Measurements from ENCODE around the gene CERKL.
A peak's percentile ranks its signal among the peaks of the same experiment; 100 is the strongest.

CERKL gene

DNA sequence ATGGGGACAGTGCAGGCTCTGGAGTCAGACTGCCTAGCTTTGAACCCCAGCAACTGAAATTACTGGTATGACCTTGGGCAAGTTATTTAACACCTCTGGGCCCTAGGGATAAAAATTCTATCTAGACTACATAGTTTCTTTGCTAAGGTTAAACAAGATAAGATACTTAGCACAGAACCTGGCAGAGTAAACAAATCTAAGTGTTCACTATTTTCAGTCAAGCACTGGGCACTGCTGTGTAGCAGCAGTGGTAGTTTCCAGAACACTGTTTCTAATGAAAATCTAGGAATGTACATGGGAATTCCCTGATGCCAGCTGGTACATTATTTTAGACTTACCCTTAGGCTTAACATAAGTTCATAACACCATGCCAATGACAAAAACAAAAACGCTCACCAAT lies 17.2 kb downstream of the CERKL start:
- in situ Hi-C loops (cut with HindIII; ENCODE audit: low pct_unique_long_range_greater_than_20kb, low sequenced_read_pairs), result no loop called here
- TF ChIP-seq JUND (IDR thresholded peaks at IDR 0.05; ENCODE audit: low read depth), result no peak

DNA sequence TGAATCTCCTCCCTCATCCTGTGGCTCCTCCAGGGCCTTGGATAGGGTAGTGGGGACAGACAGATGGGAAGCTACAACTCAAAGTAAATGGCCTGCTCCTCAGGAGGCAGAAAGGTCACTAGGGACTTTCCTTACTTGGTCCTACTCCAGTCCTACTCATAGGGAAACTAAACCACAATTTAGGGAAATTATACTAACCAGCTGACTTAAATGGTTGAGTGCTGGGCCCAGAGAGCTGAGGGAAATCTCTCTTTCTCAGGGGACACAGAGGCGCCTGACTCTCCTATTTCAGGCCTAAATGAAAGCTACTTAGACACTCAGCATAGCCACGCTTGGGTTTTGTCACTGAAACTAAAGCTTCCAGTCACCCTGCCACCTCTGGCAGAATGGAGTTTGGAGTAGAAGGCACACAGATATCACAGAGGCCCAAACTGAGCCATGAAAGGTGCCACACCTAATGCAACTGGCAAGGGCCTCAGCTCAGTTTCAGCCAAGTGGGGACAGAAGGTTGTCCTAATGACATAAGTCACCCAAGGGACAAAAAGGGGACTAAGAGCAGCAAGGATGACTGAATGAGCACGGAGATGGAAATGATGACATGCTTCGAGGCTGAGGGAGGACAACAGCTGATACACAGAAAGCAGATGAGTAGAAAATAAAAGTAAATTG lies 24.0 kb downstream of the CERKL start:
- in situ Hi-C loops (cut with HindIII; ENCODE audit: low pct_unique_long_range_greater_than_20kb, low sequenced_read_pairs), result no loop called here
- DNase-seq (ENCODE audit: low read depth in 1 of 2, low spot score in 1 of 2), result no peak
- TF ChIP-seq JUND (IDR thresholded peaks at IDR 0.05; ENCODE audit: low read depth), result no peak

More for the DNA sequence above, 17.2 kb downstream of the CERKL start:
- DNase-seq (ENCODE audit: low read depth in 1 of 2, low spot score in 1 of 2), result no peak

DNA sequence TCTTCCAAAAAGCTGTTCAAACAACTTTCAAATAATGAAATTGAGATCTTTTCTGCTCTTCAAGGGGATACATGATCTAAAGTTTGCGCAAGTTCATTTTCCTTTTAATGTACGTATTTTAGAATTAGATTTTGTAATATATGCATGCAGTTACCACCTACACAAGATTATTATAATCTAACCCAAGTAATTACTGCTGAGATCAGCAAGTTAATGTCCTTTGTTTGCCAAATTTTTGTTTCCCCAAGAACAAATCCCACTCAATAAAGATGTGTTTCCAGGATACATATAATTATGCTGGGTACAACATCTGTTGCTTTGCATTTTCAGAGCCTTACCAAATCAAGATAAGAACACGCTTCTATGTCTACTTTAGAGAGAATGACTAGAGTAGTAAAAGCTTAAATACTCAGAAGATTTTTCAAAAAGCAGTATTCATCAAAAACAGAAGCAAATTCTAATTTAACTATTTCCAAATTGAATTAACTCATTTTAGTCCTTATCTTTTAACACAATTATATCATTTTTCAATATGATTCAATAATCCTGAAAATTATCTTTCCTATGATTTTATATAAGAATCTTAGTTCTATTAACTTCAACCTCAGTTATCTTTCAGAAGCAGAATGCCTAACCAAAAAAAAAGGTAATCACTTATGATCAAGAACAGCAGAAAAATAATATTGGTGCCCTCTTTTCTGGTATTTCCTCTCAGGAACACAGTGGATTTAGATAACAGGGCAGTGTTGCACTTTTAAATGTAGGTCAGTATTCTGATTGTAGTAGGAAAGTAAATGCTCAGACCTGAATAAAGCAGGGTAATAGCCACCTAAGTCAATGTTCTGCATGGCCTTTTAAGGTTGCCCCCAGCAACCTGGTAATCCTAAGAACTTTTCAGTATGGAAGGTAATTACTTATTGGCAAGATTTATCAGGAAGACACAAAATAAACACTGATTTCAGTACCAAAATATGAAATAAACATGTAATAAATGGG lies 28.0 kb downstream of the CERKL start:
- in situ Hi-C loops (cut with HindIII; ENCODE audit: low pct_unique_long_range_greater_than_20kb, low sequenced_read_pairs), result no loop called here
- DNase-seq (ENCODE audit: low read depth in 1 of 2, low spot score in 1 of 2), result no peak
- no peak for TF ChIP-seq JUND (IDR thresholded peaks at IDR 0.05; ENCODE audit: low read depth)

DNA sequence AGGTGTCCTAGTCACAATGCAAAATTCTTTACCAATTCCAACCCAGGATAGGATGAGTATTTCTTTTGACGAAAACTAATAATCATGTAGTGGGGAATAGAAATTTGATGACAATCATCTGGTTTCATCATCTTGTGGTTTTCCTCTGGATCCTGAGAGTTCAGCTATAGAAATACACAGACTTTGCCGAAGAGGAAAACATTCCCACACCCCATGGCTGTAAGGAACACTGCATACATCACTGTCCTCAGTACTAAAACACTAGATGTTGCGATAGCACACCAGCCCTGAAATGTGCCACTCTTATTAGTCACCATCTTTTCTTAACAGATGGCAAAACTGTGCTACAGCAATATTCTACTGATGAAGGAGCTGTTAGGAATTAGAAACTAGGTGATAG lies 29.4 kb downstream of the CERKL start:
- in situ Hi-C loops (cut with HindIII; ENCODE audit: low pct_unique_long_range_greater_than_20kb, low sequenced_read_pairs), result no loop called here
- no peak for DNase-seq (ENCODE audit: low read depth in 1 of 2, low spot score in 1 of 2)
- TF ChIP-seq JUND (IDR thresholded peaks at IDR 0.05; ENCODE audit: low read depth), result no peak

DNA sequence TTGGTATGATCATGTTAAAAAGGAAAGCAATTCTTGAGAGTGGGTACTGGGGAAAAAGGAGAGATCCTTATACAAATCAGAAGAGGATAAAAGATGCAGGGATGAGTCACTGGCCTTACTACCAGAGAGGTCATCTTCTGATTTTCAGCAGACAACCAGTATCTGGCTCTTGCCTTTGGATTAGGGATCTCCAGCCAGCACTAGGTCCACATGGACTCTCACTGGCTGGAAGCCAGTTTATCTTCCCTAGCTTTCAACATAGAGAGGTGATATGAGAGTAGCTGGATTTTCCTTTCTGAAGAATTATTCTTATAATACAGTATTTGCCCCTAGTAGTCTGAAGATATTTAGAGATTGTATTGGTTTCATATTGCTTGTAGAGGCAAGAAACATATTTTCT lies 30.2 kb downstream of the CERKL start:
- no peak for TF ChIP-seq JUND (IDR thresholded peaks at IDR 0.05; ENCODE audit: low read depth)
- no peak for DNase-seq (ENCODE audit: low read depth in 1 of 2, low spot score in 1 of 2)
- in situ Hi-C loops (cut with HindIII; ENCODE audit: low pct_unique_long_range_greater_than_20kb, low sequenced_read_pairs), result no loop called here

DNA sequence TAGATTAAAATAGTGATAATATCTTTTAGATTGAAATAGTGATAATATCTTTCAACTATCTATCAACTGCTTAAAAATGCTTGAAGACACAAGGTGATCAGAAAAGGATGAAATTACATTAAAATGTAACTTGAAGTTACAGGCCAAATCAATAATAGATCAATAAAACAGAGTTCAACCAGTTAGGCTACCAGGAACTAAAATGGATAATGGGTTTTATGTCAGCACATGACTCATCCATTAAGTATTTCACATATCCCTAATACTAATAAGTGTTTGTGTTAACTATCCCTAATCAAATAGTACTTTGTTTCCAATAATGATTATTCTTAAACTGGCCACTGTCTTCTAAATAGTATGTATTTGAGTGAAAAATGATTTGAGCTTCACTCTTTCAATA lies 33.7 kb downstream of the CERKL start:
- DNase-seq (ENCODE audit: low read depth in 1 of 2, low spot score in 1 of 2), result no peak
- TF ChIP-seq JUND (IDR thresholded peaks at IDR 0.05; ENCODE audit: low read depth), result no peak
- in situ Hi-C loops (cut with HindIII; ENCODE audit: low pct_unique_long_range_greater_than_20kb, low sequenced_read_pairs), result no loop called here

DNA sequence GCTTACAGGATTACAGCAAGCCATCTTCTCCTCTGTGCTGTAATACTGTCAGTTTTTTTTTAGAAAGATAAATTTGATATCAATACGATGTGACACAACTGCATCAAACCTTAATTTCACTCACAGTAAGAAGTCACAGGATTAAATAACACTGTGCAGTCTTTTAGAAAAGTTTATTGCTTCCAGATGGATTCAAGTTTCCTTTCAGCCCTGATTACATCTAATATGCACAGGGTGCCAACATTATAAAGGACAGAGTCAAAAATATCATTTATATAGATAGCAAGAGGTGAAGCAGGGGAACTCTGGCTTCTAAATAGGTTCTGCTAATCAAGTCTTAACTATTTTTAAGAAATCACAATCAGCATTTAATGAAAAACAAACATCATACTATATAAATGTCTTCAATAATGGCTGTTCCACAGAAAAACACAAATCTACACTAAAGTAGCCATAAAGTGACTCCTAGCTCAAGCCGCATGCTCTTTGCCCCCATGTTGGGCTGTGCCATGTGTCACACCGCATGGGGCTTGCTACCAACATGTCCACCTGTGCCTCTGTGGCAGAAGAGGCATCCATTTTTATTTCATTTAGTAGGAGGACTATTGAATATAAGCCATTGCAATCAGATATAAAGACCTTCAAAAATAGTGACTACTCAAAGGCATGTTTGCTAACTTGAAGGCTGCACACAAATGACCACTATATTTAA lies 35.0 kb downstream of the CERKL start:
- DNase-seq (ENCODE audit: low read depth in 1 of 2, low spot score in 1 of 2), result no peak
- TF ChIP-seq JUND (IDR thresholded peaks at IDR 0.05; ENCODE audit: low read depth), result no peak
- in situ Hi-C loops (cut with HindIII; ENCODE audit: low pct_unique_long_range_greater_than_20kb, low sequenced_read_pairs), result no loop called here

DNA sequence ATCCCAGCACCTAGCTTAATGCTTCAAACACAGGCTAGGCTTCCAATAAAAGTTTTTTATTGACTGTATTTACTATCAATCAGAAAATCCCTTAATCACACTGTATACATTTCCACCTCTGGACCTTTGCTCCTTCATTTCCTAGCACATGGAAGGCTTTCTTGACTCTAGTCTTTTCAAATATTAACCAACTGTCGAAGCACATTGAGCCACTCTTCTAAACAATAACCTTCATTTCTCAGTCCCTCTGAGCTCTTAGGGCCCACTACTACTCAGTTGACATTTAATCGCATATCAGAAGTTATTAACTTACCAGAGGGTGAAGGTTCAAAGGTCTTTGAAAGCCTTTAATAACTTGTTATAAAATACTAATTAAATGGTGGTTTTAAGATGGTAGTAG lies 37.4 kb downstream of the CERKL start:
- in situ Hi-C loops (cut with HindIII; ENCODE audit: low pct_unique_long_range_greater_than_20kb, low sequenced_read_pairs), result no loop called here
- no peak for TF ChIP-seq JUND (IDR thresholded peaks at IDR 0.05; ENCODE audit: low read depth)

DNA sequence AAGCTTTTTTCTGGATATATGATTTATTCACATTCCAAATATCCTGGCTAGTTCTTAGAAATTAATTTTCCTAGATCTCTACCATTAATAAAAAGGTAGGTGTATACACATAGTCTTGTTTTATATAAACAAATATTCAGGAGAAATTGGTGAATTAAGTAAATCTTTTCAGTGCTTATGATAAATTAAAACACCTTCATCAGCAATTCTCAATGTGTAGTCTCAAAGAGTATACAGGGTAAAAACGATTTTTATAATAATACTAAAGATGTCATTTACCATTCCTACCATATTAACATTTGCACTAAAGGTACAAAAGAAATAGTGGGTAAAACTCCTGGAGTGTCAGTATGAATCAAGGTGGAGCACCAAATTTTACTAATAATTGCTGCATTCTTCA lies 40.2 kb downstream of the CERKL start:
- in situ Hi-C loops (cut with HindIII; ENCODE audit: low pct_unique_long_range_greater_than_20kb, low sequenced_read_pairs), result no loop called here
- DNase-seq (ENCODE audit: low read depth in 1 of 2, low spot score in 1 of 2), result no peak
- TF ChIP-seq JUND (IDR thresholded peaks at IDR 0.05; ENCODE audit: low read depth), result no peak

More for the DNA sequence above, 37.4 kb downstream of the CERKL start:
- no peak for DNase-seq (ENCODE audit: low read depth in 1 of 2, low spot score in 1 of 2)

DNA sequence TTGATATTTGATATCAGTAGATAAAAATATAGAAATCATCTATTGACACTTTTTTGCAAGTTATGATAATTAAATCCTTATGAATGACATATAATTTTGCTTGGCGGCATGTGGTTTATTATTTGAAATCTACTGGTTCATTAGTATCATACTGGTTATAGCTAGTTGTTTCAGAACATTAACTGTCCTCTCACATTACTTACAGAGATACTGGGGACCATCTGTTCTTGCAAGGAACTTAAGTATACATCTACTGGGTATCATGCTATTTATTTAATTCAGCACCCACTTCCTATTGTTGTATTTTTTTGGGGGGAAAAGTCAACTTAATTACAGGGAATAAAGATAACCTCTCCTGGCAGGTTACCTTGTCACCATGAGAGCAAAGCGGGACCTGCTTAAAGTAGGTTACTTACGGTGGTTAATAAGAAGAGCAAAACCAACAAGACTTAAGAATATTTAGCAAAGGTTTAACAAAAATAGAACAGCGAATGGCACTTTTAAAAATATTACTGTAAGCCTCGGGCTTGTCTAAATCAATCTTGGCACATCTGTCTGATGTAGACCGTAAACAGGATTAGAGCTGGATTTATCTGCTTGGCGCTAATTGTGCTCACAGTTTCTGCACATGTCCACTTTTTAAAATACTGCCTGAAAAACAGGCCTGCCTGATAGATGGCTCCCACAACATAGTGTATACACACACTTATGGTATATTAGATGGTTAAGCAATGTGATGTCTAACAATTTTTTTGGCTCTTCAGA lies 41.8 kb downstream of the CERKL start:
- no peak for TF ChIP-seq JUND (IDR thresholded peaks at IDR 0.05; ENCODE audit: low read depth)
- DNase-seq (ENCODE audit: low read depth in 1 of 2, low spot score in 1 of 2), result no peak
- in situ Hi-C loops (cut with HindIII; ENCODE audit: low pct_unique_long_range_greater_than_20kb, low sequenced_read_pairs), result no loop called here

DNA sequence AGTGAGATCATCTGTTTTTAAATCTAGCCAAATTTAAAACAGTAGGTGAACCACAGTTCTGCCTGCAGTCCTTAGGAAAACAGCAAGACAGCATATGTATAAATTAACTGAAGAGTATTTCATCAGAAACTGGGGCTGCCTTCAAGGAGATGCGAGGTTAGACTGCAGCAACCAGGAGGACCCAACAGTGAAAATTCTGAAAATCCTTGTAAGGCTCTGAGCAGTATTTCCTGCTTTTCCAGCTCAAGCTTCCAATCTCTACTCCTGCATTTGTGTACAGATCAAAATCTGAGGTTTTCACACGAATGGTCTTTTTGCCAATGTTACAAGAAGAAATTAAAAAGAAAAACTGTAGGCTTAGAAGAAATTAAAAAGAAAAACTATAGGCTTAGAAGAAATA lies 43.7 kb downstream of the CERKL start:
- peak in 1 of 2 experiments; percentile 63 for DNase-seq (ENCODE audit: low read depth in 1 of 2, low spot score in 1 of 2)
- in situ Hi-C loops (cut with HindIII; ENCODE audit: low pct_unique_long_range_greater_than_20kb, low sequenced_read_pairs), result no loop called here
- TF ChIP-seq JUND (IDR thresholded peaks at IDR 0.05; ENCODE audit: low read depth), result 0 out of 2 replicates have a peak, but pooled peaks have one; percentile 32

Measured in T47D (cell line).